ENCODE data around the gene MRPL20.
"Not testable (repeated sequence)": the region's sequence is repeated elsewhere in the genome, so short reads cannot be mapped to it uniquely, and the experiment has no call there.

Gene MRPL20

DNA sequence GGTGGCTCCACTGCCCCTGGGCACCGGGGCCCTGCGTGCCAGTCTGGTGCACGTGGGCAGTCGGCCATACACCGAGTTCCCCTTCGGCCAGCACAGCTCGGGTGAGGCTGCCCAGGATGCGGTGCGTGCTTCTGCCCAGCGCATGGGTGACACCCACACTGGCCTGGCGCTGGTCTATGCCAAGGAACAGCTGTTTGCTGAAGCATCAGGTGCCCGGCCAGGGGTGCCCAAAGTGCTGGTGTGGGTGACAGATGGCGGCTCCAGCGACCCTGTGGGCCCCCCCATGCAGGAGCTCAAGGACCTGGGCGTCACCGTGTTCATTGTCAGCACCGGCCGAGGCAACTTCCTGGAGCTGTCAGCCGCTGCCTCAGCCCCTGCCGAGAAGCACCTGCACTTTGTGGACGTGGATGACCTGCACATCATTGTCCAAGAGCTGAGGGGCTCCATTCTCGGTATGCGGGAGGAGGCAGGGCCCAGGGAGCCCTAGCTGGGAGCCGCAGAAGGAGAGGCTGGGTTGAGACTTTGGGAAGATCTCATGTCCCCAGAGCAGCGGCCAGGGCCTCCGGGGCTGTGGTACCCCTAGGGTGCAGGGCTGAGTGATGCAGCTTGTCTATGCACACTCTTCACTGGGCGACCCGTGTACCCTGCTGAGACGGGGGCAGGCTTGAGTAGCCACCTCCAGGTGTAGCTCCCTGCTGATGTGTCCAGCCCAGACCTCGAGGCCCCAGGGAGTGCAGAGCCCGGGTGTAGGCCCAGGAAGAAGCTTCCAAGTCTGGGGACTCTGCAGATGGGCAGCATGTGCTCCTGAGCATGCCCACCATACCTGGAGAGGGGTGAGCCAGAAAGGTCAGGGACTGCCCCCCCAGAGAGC is 30.2 kb upstream of the MRPL20 start:
- no peak for DNase-seq (ENCODE audit: low spot score)

DNA sequence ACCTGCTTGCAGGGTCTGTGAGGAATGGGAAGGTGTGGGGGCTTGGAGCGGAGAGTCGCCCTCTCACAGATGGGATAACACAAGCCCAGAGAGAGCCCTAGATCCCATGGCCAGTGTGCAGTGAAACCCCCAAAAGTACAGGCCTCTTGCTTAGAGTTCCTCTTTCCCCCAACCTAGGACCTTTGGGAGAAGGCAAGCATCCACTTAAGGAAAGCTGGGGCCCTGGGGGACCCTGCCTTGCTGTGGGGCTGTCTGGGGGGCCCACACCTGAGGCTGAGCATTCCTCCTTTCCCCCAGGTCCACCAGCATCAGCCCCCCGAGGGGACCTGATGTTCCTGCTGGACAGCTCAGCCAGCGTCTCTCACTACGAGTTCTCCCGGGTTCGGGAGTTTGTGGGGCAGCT is 29.5 kb upstream of the MRPL20 start:
- no peak for DNase-seq (ENCODE audit: low spot score)

DNA sequence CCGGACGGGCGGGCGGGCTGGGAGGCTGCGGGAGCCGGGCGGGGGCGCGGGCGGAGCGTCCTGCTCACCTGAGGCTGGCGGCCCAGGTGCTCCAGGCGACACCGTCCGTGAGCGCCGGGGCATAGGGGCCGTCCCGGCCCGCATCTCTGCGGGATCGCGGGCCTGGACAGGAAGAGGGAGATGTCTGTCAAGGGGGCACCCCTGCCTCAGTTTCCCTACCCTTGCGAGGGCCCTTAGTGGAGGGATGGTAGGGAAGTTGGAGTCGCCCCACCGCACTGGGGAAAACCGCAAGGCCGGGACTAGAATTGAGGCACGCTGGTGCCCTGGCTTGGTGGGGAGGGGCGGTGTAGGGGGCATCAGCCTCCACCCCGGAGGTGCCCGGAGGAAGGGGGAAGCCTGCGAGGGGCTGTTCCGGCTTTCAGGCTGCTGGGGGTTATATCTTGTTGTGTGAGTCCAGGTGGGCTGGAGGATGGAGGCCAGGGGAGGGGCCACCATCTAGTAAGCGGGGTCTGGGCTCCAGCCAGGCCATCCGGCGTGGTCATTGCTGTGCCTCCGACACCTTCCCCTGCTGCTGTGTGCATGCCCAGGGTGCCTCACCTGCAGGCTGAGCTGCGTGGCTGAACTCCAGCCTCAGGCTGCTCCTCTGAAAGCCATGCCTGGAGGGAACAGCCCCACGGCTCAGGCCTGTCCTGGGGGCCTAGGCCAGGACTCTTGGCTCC is 29.0 kb upstream of the MRPL20 start:
- no peak for DNase-seq (ENCODE audit: low spot score)

DNA sequence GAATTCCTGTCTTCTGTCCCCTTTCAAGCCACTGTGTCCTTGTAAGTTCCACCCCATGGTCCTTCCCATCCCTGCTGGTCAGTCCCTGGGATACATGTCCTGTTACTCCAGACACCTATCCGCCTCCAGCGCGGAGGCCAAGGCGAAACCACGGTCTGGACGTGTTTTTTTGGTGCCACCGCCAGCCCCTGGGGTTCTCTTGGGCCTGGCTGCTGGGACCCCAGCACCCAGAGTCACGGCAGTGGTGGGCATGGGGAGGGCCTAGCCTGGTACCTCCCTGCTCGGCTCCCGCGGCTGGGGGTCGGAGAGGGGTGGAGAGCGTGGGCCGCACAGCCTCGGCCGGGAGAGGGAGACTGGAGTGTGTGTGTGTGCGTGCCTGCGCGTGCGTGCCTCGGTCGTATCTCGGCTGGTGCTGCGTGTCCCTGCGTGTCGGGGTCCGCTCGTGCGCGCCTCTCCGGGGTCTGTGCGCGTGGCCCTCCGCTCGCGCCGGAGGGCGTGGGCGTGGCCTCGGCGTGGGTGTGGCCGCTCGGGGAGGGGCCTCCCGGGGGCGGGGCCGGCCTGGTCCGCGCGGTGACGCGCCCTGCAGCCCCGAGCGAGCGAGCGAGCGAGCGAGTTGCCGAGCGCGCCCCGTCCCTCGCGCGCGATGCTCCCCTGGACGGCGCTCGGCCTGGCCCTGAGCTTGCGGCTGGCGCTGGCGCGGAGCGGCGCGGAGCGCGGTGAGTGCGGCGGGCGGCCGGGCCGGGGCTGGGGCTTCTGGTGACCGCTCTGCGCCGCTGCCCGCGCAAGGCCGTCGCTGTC is 28.2 kb upstream of the MRPL20 start, which contains the start of gene VWA1:
VWA1 (plus strand) TSS at position 585 of the 798 bp plus-strand sequence; CDS start at position 644, 59 bp downstream.
- no peak for DNase-seq (ENCODE audit: low spot score)

DNA sequence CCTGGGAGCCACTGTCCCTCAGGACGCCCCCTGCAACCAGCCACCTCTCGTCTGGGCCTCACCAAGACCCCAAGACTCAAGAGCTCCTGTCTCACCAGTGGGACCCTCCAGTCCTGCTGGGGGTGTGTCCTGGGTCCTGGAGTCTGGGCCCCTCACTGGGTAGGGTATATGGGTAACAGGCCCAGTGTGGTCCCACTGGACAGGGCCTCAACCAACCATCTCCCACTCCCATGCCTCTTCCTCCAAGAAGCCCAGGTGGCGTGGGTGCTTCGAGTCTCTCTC is 27.7 kb upstream of the MRPL20 start:
- no peak for DNase-seq (ENCODE audit: low spot score)

DNA sequence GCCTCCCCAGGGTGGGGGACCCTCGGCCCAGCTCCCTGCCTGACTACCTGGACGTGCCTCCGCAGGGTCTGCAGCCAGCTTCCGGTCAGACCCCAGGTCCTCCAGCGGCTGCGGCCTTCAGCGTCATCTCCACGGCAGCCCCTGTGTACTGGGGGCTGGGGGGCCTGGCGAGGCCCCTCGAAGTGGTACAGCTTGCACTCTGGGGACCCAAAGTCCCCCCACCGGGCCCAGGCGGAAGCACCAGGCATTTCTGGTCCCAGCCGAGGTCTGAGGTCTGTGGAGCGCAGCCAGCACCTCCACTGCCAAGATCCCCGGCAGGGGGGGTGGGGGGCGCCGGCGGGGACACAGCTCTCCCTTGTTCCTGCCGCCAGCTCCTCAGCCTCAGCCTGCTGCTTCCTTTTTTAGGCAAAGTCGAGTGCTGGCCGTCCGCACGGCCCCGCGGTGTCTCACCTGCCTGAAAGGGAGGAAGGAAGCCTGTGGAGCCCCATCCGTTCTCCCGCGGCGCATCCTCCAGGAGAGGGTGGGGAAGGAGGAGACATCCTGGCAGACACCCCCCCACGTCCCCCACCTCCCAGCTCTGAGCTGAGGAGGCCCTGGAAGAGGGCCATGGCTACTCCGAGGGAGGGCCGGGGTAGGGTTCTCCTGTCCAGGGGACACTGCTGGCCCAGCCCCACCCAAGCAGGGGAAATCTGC is 27.2 kb upstream of the MRPL20 start:
- no peak for DNase-seq (ENCODE audit: low spot score)

DNA sequence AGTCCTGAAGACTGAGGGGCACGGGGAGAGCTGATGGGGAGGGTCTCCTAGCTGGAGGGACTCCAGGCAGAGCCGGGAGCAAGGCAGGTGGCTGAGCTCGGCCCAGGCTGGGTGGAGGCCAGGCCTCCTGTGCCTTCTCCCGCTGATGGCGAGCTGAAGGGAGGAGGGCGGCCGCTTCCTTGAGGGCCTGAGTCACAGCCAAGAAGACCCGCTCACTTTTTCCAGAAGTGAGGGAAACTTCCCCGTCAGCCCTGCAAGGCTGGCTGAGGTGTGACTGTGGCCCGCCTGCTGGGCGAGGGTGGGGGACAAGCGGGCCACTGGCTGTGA is 26.7 kb upstream of the MRPL20 start:
- no peak for DNase-seq (ENCODE audit: low spot score)

DNA sequence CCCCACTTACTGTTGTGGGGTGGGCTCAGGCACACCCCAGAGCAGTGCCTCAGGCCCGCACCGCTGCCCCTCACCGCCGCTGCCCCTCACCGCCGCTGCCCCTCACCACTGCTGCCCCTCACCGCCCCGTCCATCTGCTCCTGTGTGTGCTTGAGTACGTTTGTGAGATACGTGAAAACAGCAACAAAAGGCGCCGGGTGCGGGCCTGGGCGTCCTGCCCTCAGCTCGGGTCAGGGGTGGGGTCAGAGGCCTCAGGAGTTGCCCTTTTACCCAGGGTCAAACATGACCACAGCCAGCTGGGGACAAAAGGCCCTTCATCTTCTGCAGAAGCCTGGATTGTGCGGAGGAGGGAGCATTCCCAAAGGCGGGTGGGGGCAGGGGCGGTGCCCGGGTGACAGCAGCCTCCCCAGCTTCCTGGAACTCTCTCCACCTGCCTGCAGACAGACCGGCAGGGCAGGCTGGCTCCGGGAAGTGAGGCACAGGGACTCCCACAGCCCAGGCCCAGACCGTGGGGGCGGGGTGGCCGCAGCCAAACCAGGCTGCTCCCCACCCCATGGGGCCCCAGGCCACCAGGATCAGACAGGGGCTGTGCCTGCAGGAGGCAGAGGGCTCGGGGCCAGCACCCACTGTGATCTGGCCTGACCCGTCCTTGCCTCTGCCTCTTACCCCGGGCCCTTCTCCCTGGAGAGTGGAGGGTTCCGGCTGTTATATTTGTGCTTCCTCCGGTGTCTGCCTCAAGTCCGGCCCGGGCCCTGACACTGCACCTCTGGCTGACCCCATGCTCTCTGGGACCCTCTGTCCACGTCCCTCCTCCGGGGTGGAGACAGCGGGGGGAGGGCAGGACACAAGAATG is 26.1 kb upstream of the MRPL20 start:
- DNase-seq (ENCODE audit: low spot score) = peak; percentile 83

DNA sequence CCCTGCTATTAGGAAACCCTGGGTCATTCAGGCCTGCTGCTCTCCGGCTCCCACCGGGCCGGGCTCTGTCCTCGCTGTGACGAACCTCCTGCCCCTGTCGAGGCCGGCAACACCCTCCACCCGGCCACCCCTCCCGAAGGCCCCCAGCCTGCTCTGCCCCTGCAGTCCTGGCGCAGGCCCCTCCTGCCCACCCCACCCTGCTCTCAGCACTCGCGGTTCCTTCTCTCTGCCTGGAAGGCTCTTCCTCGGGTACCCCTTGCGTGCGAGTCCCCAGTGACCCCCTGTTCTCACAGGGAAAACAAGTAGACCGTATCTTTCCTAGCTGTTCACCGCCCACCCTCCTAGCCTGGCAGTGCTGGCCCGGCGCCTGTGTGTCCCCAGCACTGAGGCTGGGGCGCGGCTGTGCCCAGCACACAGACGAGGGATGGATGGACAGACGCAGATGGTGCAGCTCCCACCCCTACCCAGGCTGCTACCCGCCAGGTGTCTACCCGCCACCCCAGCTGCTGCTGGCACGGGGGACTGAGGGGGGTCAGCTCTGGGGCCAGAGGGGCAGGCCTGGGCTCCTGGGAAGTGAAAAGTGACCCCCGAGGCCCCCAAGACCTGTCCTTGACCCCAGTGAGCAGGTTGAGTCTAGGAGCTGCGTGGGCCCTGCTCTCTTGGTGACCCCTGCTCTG is 25.3 kb upstream of the MRPL20 start:
- DNase-seq (ENCODE audit: low spot score) = no peak

DNA sequence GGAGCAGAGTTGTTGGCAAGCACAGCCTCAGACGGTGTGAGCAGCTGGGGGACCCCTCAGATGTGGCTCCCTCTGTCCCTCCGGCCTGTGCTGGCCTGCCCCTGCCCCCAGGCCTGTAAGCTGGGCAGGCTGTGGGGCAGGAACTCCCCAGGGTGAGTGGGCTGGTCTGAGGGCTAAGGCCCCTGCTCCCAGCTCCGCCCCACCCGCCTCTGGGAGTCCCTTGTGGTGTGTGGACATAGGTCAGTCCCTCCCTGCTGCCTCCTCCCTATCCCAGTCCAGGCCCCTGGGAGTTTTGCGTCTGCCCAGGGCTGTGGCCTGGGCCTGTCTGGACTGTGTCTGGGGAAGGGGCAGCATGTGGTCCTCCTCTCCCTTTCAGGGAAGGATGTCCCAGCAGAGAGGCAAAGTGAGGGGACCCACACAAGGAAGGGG is 24.8 kb upstream of the MRPL20 start:
- DNase-seq (ENCODE audit: low spot score) = no peak

DNA sequence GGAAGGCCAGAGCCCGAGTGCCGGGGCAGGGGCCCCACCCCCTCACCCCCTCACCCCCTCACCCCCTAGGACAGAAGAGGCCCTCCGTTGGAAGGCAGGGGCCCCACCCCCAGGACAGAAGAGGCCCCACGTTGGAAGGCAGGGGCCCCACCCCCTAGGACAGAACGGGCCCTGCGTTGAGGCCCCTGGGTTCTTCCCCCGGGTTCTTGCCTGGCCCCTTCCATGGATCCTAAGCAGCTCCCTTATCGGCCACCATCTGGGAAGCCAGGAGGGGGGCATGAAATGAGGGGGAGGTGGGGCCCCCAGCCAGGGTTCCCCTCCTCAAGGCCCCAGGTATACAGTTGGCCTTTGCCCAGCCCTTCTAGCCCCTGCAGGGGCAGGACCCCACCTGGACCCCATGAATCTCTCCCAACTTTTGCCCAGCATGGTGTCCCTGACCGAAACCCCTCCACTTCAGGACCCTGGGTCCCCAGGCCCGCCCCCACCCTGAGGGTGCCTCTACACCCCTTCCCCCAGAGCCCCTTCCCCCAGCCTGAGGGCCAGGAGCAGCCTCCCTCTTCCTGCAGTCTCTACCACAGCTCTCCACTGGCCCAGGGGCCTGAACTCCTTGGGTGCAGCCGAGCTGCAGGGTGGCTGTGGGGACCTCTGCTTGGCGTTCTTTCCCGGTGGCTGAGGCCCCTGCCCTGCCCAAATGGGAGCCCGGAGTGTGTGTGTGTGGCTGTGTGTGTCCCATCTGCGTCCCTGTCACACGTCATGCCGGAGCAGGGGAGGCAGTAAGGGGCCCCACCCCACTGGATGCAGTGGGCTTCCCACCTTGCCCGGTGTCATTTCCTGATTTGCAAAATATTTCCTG is 24.1 kb upstream of the MRPL20 start:
- DNase-seq (ENCODE audit: low spot score) = no peak

DNA sequence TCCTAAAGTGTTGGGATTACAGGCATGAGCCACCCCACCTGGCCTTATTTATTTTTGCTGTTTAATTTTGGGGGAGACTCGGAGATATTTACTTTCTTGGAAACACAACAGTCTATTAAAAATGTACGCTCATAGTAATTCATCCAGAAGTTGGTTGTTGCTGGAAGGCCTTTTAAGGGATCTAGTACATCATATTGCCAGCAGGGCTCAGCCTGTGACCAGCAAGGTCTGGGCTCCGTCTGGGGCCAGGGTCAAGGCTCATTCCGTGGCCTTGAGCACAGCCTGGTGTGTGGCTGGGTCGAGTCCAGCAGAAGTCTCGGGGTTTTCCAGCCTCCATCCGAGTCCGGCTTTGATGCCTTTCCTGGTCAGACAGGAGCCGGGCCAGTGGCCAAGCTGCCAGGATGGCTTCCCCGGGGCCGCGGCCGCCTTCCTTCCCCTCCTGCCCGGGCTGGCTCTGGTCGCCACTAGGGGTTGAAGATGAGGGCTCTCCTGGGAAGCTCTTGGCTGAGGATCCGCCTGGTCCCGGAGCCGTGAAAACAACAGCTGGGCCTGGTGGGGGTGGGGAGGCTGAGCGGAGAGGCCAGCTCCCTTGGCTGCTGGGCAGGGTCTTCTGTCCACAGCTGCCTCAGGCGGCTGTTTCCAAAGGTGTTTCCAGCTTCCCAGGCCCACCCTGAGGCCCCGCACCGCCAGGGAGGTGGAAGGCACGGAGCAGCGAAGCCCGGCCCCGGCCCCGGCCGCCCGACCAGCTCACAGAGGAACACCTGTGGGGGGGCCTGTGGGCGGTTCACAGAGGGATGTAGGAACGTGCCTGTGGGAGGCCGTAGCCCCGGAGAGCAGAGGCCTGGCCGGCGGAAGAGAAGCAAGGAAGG is 23.3 kb upstream of the MRPL20 start:
- DNase-seq (ENCODE audit: low spot score) = no peak

DNA sequence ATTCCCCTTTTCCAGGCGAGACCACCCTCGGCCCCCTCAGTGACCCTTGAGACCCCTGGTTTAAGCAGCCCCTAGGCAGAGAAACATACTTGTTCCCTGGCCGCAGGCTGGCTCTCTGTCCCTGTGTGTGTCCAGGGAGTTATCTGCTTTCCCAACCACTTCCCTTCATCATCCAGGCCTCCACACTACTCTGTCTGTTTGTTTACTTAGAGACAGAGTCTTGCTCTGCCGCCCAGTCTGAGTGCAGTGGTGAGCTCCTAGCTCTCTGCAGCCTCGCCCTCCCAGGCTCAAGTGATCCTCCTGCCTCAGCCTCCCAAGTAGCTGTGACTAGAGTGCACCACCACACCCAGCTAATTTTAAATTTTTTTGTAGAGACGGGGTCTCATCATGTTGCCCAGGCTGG is 22.6 kb upstream of the MRPL20 start:
- DNase-seq (ENCODE audit: low spot score) = no peak

DNA sequence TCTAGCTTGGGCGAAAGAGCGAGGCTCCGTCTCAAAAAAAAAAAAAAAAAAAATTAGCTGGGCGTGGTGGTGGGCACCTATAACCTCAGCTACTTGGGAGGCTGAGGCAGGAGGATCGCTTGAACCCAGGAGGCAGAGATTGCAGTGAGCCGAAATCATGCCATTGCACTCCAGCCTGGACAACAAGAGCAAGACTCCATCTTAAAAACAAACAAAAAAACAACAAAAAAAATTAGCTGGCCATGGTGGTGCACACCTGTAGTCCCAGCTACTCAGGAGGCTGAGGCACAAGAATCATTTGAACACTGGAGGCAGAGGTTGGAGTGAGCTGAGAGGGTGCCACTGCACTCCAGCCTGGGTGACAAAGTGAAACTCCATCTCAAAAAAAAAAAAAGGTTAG is 21.9 kb upstream of the MRPL20 start:
- not testable (repeated sequence) for DNase-seq (ENCODE audit: low spot score)

DNA sequence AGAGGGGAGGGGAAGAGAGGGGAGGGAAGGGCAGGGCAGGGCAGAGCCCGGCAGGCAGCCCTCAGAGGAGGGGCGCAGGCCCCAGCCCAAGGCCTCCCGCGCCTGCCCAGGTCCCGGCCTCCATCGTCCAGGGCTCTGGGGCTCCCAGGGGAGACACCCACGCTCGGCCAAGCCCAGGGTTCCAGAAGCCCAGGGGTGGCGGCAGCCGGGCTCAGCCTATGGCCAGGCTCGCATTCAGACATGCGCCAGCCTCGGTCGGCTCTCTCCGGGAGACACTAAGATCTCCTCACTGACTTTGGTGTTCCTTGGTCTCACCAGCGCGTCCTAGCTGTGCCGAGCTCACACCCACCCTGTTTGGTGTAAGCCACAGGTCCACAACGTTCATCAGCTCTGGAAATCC is 21.1 kb upstream of the MRPL20 start:
- DNase-seq (ENCODE audit: low spot score) = no peak

DNA sequence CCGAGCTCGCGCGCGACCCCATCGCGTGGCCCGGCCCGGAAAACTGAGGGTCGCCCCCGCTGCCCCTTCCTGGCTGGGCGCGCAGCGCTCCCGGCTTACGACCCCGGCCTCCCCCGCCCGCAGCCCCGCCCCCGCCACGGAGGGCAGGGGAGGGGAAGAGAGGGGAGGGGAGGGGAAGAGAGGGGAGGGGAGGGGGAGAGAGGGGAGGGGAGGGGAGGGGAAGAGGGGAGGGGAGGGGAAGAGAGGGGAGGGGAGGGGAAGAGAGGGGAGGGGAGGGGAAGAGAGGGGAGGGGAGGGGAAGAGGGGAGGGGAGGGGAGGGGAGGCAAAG is 20.7 kb upstream of the MRPL20 start:
- DNase-seq (ENCODE audit: low spot score) = no peak

DNA sequence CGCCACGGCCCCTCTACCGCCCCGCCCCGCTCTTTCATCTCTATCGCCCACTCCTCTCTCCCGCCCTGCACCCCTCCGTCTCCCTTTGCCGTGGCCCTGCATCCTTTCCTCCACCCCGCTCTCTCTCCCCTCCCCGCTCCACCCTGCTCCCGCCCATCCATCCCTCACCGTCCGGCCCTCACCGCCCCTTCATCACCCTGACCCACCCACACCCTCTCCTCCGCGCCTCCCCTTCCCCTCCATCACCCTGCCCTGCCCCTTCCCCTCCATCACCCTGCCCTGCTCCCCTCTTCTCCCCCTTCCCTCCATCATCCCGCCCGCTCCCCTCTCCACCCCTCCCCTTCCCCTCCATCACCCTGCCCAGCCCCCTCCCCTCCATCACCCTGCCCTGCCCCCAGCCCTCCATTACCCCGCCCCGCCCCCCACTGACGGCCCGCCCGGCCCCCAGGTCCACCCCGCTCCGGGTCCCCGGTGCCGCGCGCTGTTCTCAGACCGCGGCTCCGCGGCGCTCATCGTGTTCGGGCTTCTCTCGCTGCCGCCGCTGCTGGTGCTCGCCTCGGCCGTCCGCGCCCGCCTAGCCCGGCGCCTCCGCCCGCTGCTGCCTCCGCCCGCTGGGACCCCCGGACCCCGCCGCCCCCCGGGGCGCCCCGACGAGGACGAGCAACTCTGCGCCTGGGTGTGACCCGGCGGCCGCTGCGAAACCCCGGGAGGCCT is 20.2 kb upstream of the MRPL20 start:
- DNase-seq (ENCODE audit: low spot score) = no peak

DNA sequence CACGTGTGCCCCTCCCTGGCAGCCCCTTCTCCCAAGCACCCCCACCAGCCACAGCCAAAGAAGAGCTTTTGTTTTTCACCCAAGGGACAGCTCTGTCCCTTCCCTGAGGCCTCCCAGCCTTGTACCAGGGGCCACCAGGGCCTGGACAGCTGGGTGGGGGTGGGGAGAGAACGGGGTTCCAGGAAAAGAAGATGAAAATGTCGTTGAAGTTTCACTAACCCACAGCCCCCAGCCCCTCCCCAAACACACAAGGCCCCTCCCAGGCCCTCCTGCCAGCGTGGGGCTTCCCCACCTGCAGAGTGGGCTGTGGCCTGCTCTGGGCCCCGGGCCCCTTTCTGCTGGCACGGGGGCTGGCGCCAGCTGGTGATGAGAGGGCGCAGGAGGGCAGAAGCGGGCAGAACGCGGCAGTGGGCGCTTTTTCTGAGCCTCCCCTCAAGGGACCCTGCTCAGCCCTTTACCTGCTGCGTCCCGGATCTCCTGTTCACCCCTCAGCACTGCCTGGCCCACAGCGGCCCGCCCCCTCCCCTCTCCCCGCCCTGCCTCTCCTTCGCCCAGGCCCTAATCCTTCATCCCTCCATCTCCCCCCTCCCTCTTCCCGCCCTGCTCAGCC is 19.5 kb upstream of the MRPL20 start:
- DNase-seq (ENCODE audit: low spot score) = no peak
